ENCODE data around the gene ERI3. TPM values are rescaled to one million over a fixed set of nuclear protein-coding genes. Genes with fewer than 3 reads are reported as not detected.

ERI3 gene
- total RNA-seq, 1 donor from 2014 or later, result 58.3 TPM

DNA sequence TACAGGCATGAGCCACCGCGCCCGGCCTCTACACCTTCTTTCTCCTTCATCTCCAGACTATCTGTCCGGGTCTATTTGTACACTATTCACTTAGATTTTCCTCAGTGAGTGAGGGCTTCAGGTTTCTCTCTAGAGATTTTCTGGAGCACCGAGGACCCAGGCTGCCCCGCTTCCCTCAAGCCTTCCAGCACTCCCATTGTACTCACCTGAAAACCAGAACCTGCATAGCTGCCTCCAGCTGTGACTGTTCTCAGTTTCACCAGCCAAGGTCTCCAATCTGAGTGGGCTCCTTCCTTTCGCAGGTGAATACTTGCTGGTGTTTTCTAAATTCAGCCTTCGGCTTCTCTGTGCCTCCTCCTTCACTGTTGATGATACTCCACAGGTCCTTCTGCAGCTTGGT lies 154.7 kb downstream of the ERI3 start:
- no peaks in the 10 kb centered on the region for H3K36me3 Mint-ChIP-seq (ENCODE audit: low read depth, unreplicated experiment)
- no peaks in the 10 kb centered on the region for H3K4me1 ChIP-seq (ENCODE audit: insufficient read depth, low read length)
- no peaks in the 10 kb centered on the region for H3K36me3 ChIP-seq (ENCODE audit: insufficient read depth, low read length)
- no peak overlapping the region for H3K4me2 ChIP-seq (ENCODE audit: low read length)
- no peak overlapping the region for H3K9ac ChIP-seq (ENCODE audit: low read length)
- DNase-seq (ENCODE audit: low read depth) (no peak), FAIRE-seq (no peak)
- H3K27me3 Mint-ChIP-seq (ENCODE audit: low read depth, unreplicated experiment), result no peaks in the 10 kb centered on the region
- H3K27ac ChIP-seq (ENCODE audit: low read depth, low read length), result no peak overlapping the region
- H4K20me1 ChIP-seq (ENCODE audit: insufficient read depth, low read length), result no peaks in the 10 kb centered on the region
- H3K79me2 ChIP-seq (ENCODE audit: insufficient read depth, low read length), result no peaks in the 10 kb centered on the region
- no peak overlapping the region for H3K4me3 Mint-ChIP-seq (ENCODE audit: unreplicated experiment)
- no peak overlapping the region for H2AFZ ChIP-seq (ENCODE audit: low read depth, low read length)
- no peaks in the 10 kb centered on the region for H3K9me3 Mint-ChIP-seq (ENCODE audit: unreplicated experiment)
- TF ChIP-seq EZH2 (IDR thresholded peaks at IDR 0.05; ENCODE audit: insufficient read depth, low read length), result no peak
- TF ChIP-seq, protein P1, sequence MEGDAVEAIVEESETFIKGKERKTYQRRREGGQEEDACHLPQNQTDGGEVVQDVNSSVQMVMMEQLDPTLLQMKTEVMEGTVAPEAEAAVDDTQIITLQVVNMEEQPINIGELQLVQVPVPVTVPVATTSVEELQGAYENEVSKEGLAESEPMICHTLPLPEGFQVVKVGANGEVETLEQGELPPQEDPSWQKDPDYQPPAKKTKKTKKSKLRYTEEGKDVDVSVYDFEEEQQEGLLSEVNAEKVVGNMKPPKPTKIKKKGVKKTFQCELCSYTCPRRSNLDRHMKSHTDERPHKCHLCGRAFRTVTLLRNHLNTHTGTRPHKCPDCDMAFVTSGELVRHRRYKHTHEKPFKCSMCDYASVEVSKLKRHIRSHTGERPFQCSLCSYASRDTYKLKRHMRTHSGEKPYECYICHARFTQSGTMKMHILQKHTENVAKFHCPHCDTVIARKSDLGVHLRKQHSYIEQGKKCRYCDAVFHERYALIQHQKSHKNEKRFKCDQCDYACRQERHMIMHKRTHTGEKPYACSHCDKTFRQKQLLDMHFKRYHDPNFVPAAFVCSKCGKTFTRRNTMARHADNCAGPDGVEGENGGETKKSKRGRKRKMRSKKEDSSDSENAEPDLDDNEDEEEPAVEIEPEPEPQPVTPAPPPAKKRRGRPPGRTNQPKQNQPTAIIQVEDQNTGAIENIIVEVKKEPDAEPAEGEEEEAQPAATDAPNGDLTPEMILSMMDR (IDR thresholded peaks at IDR 0.05; ENCODE audit: insufficient read depth, low read depth, low read length), result no peak
- no peak overlapping the region for H3K27ac Mint-ChIP-seq (ENCODE audit: unreplicated experiment)
- no peak overlapping the region for H3K4me3 ChIP-seq (ENCODE audit: insufficient read depth, low read depth, low read length)
- H3K9me3 ChIP-seq (ENCODE audit: insufficient read depth, low read depth, low read length), result no peaks in the 10 kb centered on the region
- H3K4me1 Mint-ChIP-seq (ENCODE audit: low read depth, unreplicated experiment), result no peaks in the 10 kb centered on the region
- no peaks in the 10 kb centered on the region for H3K27me3 ChIP-seq (ENCODE audit: insufficient read depth, low read length)

DNA sequence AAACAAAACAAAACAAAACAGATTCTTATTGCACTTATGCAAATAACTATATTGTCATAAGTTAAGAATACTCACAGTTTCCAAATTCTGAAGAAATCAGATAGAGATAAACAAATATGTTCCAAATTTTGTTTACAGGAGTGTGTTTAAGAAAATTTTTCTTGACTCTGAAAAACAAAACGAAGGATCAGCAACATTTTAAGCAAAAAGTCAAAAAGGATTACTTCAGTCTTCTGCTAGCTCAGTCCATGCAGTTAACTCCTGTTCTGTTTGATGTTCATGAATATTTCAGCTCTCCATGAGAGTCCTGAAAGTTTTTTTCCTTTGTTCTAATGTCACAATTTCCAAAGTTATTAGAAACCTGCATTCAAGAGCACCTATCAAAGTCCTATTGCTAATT lies 180.4 kb downstream of the ERI3 start:
- Histone ChIP-seq H3K9ac (ENCODE audit: low read length) (no peak overlapping the region), H3K79me2 (ENCODE audit: insufficient read depth, low read length) (no peaks in the 10 kb centered on the region), H3K4me1 (ENCODE audit: insufficient read depth, low read length) (no peaks in the 10 kb centered on the region), H3K4me3 (ENCODE audit: insufficient read depth, low read depth, low read length) (no peak overlapping the region), H3K9me3 (ENCODE audit: insufficient read depth, low read depth, low read length) (no peaks in the 10 kb centered on the region), H3K27ac (ENCODE audit: low read depth, low read length) (no peak overlapping the region), H3K4me2 (ENCODE audit: low read length) (no peak overlapping the region), H2AFZ (ENCODE audit: low read depth, low read length) (no peak overlapping the region), H3K36me3 (ENCODE audit: insufficient read depth, low read length) (no peaks in the 10 kb centered on the region), H3K27me3 (ENCODE audit: insufficient read depth, low read length) (no peaks in the 10 kb centered on the region), H4K20me1 (ENCODE audit: insufficient read depth, low read length) (no peaks in the 10 kb centered on the region)
- Mint-ChIP-seq H3K4me1 (ENCODE audit: low read depth, unreplicated experiment) (no peaks in the 10 kb centered on the region), H3K27me3 (ENCODE audit: low read depth, unreplicated experiment) (no peaks in the 10 kb centered on the region), H3K9me3 (ENCODE audit: unreplicated experiment) (peaks cover 12% of the 10 kb centered on the region), H3K4me3 (ENCODE audit: unreplicated experiment) (no peak overlapping the region), H3K36me3 (ENCODE audit: low read depth, unreplicated experiment) (no peaks in the 10 kb centered on the region), H3K27ac (ENCODE audit: unreplicated experiment) (no peak overlapping the region)
- DNase-seq (ENCODE audit: low read depth) (no peak), FAIRE-seq (no peak)
- TF ChIP-seq, protein P1 (IDR thresholded peaks at IDR 0.05; ENCODE audit: insufficient read depth, low read depth, low read length), result no peak
- TF ChIP-seq EZH2 (IDR thresholded peaks at IDR 0.05; ENCODE audit: insufficient read depth, low read length), result no peak

Other genes with a start within 250 kb of the ERI3 start
- 0.09 TPM in 1 of 2 replicates, not detected in the other for gene KLF17, start 236.4 kb downstream of the ERI3 start, total RNA-seq
- gene KLF18, start 213.6 kb downstream of the ERI3 start, total RNA-seq, result not detected in 2 replicates
- gene DMAP1, start 141.8 kb downstream of the ERI3 start, total RNA-seq, result 33.2 and 33.8 TPM in 2 replicates
- 47.1 and 47.4 TPM in 2 replicates for gene RNF220, start 50.0 kb upstream of the ERI3 start, total RNA-seq